Neural progenitor cell (in vitro differentiated cells): ENCODE data around the gene MAP7. TPM values are rescaled to one million over a fixed set of nuclear protein-coding genes. Genes with fewer than 3 reads are reported as not detected.

ENCODE experiments used
- DNase-seq: peaks from one replicate; pipeline ENCODE4 v3.0.0-alpha.2; 2016; ENCODE audit warnings: low spot score
- H2AFZ ChIP-seq: fragments of 200-600 bp; sonication (generic); replicated peaks from 2 replicates; pipeline ENCODE4 v1.6.1; 2016; ENCODE audit warnings: antibody characterized with exemption
- H3F3A ChIP-seq: fragments of 200-600 bp; sonication (generic); 2 replicates; pipeline ENCODE4 v1.6.1; 2016; ENCODE audit warnings: antibody characterized with exemption, low read depth
- H3K27ac ChIP-seq: fragments of 200-600 bp; sonication (generic); 2 replicates; pipeline ENCODE4 v1.5.1; 2016; ENCODE audit warnings: mild to moderate bottlenecking
- H3K27me3 ChIP-seq: fragments of 200-600 bp; sonication (generic); 2 replicates; pipeline ENCODE4 v1.6.1; 2016; ENCODE audit warnings: mild to moderate bottlenecking, moderate library complexity
- H3K36me3 ChIP-seq: fragments of 200-600 bp; sonication (generic); 2 replicates; pipeline ENCODE4 v1.5.1; 2016
- H3K4me1 ChIP-seq: fragments of 200-600 bp; sonication (generic); 2 replicates; pipeline ENCODE4 v1.6.1; 2016; ENCODE audit warnings: mixed run types
- H3K4me2 ChIP-seq: fragments of 200-600 bp; sonication (generic); 2 replicates; pipeline ENCODE4 v1.6.1; 2016
- H3K4me3 ChIP-seq: fragments of 200-600 bp; sonication (generic); 2 replicates; pipeline ENCODE4 v1.5.1; 2016
- H3K79me2 ChIP-seq: fragments of 200-600 bp; sonication (generic); 2 replicates; pipeline ENCODE4 v1.6.1; 2016; ENCODE audit warnings: low read depth
- H3K9ac ChIP-seq: fragments of 200-600 bp; sonication (generic); 2 replicates; pipeline ENCODE4 v1.6.1; 2016
- H3K9me3 ChIP-seq: fragments of 200-600 bp; sonication (generic); 2 replicates; pipeline ENCODE4 v1.5.1; 2016; ENCODE audit warnings: low read depth
- H4K20me1 ChIP-seq: fragments of 200-600 bp; sonication (generic); 2 replicates; pipeline ENCODE4 v1.6.1; 2016; ENCODE audit warnings: low read depth
- H3K27ac Mint-ChIP-seq: 3 replicates; pipeline ENCODE4 v1.8.0; 2021; ENCODE audit warnings: mixed read lengths
- H3K27me3 Mint-ChIP-seq: 2 replicates; pipeline ENCODE4 v1.8.0; 2022; ENCODE audit warnings: low read depth, mild to moderate bottlenecking, inconsistent platforms, moderate library complexity, mixed read lengths; ENCODE audit not compliant: insufficient read depth
- H3K36me3 Mint-ChIP-seq: 3 replicates; pipeline ENCODE4 v1.8.0; 2021; ENCODE audit warnings: mixed read lengths
- H3K4me1 Mint-ChIP-seq: 3 replicates; pipeline ENCODE4 v1.8.0; 2021; ENCODE audit warnings: mixed read lengths
- H3K4me3 Mint-ChIP-seq: 3 replicates; pipeline ENCODE4 v1.8.0; 2021; ENCODE audit warnings: mild to moderate bottlenecking, moderate library complexity, mixed read lengths
- H3K9me3 Mint-ChIP-seq: 3 replicates; pipeline ENCODE4 v1.8.0; 2020; ENCODE audit warnings: mixed read lengths
- EZH2 ChIP-seq: fragments of 200-600 bp; sonication (generic); IDR thresholded peaks from 2 replicates; pipeline ENCODE4 v1.6.1; 2017; ENCODE audit warnings: antibody characterized with exemption, mild to moderate bottlenecking, moderate library complexity
- EZH2phosphoT487 ChIP-seq: fragments of 200-600 bp; sonication (generic); IDR thresholded peaks from 2 replicates; pipeline ENCODE4 v1.6.1; 2017; ENCODE audit warnings: antibody characterized with exemption
- total RNA-seq: library from RNA; depleted of rRNA; stranded (reverse); fragments of >200 nt; gene quantifications from 2 replicates; pipeline ENCODE4 v1.2.3, GENCODE V29; 2015; ENCODE audit warnings: low replicate concordance
- TF ChIP-seq, protein P1 (sequence below): fragments of 200-600 bp; sonication (generic); IDR thresholded peaks from 2 replicates; pipeline ENCODE4 v1.5.1; 2017; ENCODE audit warnings: antibody characterized with exemption, mild to moderate bottlenecking

MAP7 gene
- total RNA-seq, 1 donor from 2014 or later: 9.0 TPM

DNA sequence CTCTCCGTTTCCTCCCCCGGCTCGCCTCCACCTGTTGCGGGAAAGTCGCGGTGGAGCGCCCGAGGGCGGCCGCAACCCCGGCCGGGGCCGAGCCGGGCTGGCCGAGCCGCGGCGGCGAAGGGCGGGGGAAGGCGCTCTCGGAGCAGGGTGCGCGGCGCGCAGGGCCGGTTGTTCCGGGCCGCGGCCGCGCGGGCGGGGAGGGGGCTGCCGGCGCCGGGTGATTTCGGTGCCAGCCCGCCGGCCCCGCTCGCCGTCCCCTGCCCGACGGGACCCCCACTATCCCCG, 235 bp downstream of the MAP7 start:
- Histone ChIP-seq H3K79me2 (peaks cover 27% of the 10 kb centered on the region), H3K4me1 (peaks cover 13% of the 10 kb centered on the region), H3K4me2 (peak overlapping the region; percentile 100), H3K9me3 (no peaks in the 10 kb centered on the region), H3K9ac (peak overlapping the region; percentile 39), H3K4me3 (peak overlapping the region; percentile 98), H3K27ac (no peak overlapping the region), H2AFZ (peak overlapping the region; percentile 98), H4K20me1 (peaks cover 14% of the 10 kb centered on the region), H3K27me3 (peaks cover 62% of the 10 kb centered on the region), H3F3A (peaks cover 11% of the 10 kb centered on the region), H3K36me3 (no peaks in the 10 kb centered on the region)
- Mint-ChIP-seq H3K4me1 (peaks cover 23% of the 10 kb centered on the region), H3K4me3 (peak overlapping the region; percentile 65), H3K27me3 (peaks cover 32% of the 10 kb centered on the region), H3K9me3 (no peaks in the 10 kb centered on the region), H3K36me3 (no peaks in the 10 kb centered on the region), H3K27ac (no peak overlapping the region)
- TF ChIP-seq EZH2: no peak
- TF ChIP-seq, protein P1, sequence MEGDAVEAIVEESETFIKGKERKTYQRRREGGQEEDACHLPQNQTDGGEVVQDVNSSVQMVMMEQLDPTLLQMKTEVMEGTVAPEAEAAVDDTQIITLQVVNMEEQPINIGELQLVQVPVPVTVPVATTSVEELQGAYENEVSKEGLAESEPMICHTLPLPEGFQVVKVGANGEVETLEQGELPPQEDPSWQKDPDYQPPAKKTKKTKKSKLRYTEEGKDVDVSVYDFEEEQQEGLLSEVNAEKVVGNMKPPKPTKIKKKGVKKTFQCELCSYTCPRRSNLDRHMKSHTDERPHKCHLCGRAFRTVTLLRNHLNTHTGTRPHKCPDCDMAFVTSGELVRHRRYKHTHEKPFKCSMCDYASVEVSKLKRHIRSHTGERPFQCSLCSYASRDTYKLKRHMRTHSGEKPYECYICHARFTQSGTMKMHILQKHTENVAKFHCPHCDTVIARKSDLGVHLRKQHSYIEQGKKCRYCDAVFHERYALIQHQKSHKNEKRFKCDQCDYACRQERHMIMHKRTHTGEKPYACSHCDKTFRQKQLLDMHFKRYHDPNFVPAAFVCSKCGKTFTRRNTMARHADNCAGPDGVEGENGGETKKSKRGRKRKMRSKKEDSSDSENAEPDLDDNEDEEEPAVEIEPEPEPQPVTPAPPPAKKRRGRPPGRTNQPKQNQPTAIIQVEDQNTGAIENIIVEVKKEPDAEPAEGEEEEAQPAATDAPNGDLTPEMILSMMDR: no peak
- no peak for TF ChIP-seq EZH2phosphoT487
- no peak for DNase-seq

DNA sequence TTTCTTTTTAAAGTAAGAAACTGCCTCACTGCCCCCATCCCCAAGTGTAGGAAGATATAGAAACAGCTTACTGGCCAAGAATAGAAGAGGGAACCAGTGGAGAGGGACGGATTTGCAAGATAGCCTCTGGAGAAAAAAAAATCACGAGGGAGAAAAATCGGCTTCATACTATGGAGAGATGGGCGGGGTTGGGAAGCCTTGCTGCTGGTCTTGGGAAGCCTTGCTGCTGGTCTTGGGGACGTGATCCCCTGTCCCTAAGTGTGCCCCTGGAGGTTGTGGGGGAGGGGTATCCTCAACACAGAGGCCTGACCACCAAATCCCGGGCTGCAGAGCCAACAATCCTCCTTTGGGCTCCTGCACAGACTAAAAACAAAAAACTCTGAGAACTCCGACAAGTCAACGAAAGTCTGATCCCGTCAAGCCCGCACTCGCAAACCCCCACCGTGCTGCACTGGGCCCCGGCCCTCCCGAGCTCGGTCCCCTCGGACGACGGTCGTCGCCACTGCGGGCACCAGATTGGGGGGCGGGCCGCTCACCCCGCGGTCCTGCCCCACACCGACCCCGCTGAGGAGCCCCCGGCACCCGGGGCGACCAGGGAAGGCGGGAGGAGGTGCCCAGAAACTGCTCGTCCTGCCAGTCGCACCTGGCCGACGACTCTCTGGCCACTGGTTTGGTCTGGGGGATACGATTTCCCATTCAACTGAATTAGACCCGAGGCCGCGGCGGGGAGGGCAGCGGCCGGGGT, 750 bp downstream of the MAP7 start:
- H3K9me3 Mint-ChIP-seq: no peaks in the 10 kb centered on the region
- peak overlapping the region; percentile 98 for H2AFZ ChIP-seq

DNA sequence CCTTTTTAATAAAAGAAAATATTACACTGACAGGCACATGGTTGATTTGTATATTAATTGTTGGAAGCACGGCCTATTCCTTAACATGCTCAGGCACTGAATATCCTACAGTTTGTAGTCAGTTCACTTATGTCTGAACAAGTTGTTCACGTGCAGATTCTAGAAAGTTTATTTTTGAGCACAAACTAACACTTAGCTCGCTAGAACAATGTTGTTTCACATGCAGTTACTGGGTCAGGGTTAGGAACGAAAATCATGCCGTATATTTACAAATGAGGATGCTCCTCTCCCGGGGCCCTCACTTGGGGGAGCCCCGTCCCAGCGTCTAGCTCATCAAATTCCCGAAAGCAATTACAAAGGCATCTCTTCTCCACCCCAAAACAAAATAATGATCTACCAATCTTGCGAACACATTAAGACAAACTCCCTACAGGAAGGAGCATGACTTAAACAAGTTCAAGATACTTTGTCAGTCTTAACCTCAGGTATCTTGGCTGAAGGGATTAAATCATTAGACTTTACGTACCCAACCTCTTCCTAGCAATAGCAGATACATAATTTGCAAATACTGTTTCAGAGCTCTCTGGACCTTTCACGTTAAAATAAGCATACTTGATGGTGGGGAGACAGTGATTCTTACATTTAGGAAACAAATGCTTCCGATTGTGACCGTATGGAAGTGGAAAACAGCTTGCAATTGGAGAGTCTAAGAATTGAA, 1.5 kb downstream of the MAP7 start:
- TF ChIP-seq, protein P1: no peak
- TF ChIP-seq EZH2 (no peak), EZH2phosphoT487 (peak; percentile 20)
- Mint-ChIP-seq H3K36me3 (no peaks in the 10 kb centered on the region), H3K4me1 (peaks cover 27% of the 10 kb centered on the region), H3K27ac (no peak overlapping the region), H3K4me3 (peak overlapping the region; percentile 84), H3K9me3 (no peaks in the 10 kb centered on the region), H3K27me3 (peaks cover 35% of the 10 kb centered on the region)
- no peak overlapping the region for H3K27ac ChIP-seq
- peaks cover 13% of the 10 kb centered on the region for H3K4me1 ChIP-seq
- peak overlapping the region; percentile 98 for H3K4me3 ChIP-seq
- H3K9me3 ChIP-seq: no peaks in the 10 kb centered on the region
- DNase-seq: no peak
- no peaks in the 10 kb centered on the region for H3K36me3 ChIP-seq
- no peak overlapping the region for H3K9ac ChIP-seq
- peaks cover 57% of the 10 kb centered on the region for H3K27me3 ChIP-seq
- H4K20me1 ChIP-seq: peaks cover 14% of the 10 kb centered on the region
- H3K4me2 ChIP-seq: peak overlapping the region; percentile 100
- peak overlapping the region; percentile 98 for H2AFZ ChIP-seq
- peaks cover 27% of the 10 kb centered on the region for H3K79me2 ChIP-seq
- H3F3A ChIP-seq: peaks cover 11% of the 10 kb centered on the region

More for the DNA sequence above, 750 bp downstream of the MAP7 start:
- no peaks in the 10 kb centered on the region for H3K36me3 Mint-ChIP-seq
- Histone ChIP-seq H3K4me1 (peaks cover 13% of the 10 kb centered on the region), H3F3A (peaks cover 11% of the 10 kb centered on the region), H3K79me2 (peaks cover 27% of the 10 kb centered on the region), H4K20me1 (peaks cover 14% of the 10 kb centered on the region), H3K36me3 (no peaks in the 10 kb centered on the region), H3K9me3 (no peaks in the 10 kb centered on the region), H3K4me2 (peak overlapping the region; percentile 100), H3K27ac (no peak overlapping the region), H3K9ac (peak overlapping the region; percentile 39), H3K27me3 (peaks cover 62% of the 10 kb centered on the region), H3K4me3 (peak overlapping the region; percentile 98)
- DNase-seq: peak; percentile 56
- peak overlapping the region; percentile 84 for H3K4me3 Mint-ChIP-seq
- H3K27me3 Mint-ChIP-seq: peaks cover 33% of the 10 kb centered on the region
- TF ChIP-seq EZH2: no peak
- TF ChIP-seq, protein P1: no peak
- TF ChIP-seq EZH2phosphoT487: no peak
- peaks cover 26% of the 10 kb centered on the region for H3K4me1 Mint-ChIP-seq
- H3K27ac Mint-ChIP-seq: no peak overlapping the region
